IMR-90 (cell line): Measurements from ENCODE around the gene CALM1. TPM values are rescaled to one million over a fixed set of nuclear protein-coding genes. Genes with fewer than 3 reads are reported as not detected.

Experiments used
- ATAC-seq: fragments of 200-7000 bp; cut with Tn5 transposase; 2 replicates; pipeline ENCODE4 v1.9.1; 2020; ENCODE audit warnings: low read depth, mild to moderate bottlenecking, moderate library complexity
- BruUV-seq: library from RNA; stranded (reverse); fragments of 400-500 nt; replicated peaks from 2 replicates; lab custom pipeline; 2021; lab: Mats Ljungman, UMichigan
- CTCF ChIA-PET: fragments of 300-600 bp; formaldehyde crosslinking; extraction: SDS; loops from one replicate; lab custom pipeline; 2021; ENCODE audit warnings: antibody characterized with exemption; lab: Yijun Ruan, JAX
- POLR2A ChIA-PET: fragments of 300-600 bp; sonication (Branson Sonifier 250); formaldehyde crosslinking; loops from one replicate; lab custom pipeline; 2022; ENCODE audit warnings: antibody characterized with exemption; ENCODE audit not compliant: unreplicated experiment; lab: Charles Lee
- DNase-seq: peaks from one replicate; pipeline ENCODE4 v3.0.0; 2013
- H2AFZ ChIP-seq: replicated peaks from 2 replicates; pipeline ENCODE3; 2013; ENCODE audit warnings: low read length, mild to moderate bottlenecking; ENCODE audit not compliant: poor library complexity
- H2AK5ac ChIP-seq: 2 replicates; pipeline ENCODE4 v1.6.1; 2013; ENCODE audit warnings: low read depth, low read length, inconsistent platforms
- H2AK9ac ChIP-seq: replicated peaks from 2 replicates; pipeline ENCODE3; 2013; ENCODE audit warnings: mild to moderate bottlenecking, low read depth, low read length, moderate library complexity; ENCODE audit not compliant: poor library complexity
- H2BK120ac ChIP-seq: 2 replicates; pipeline ENCODE4 v1.6.1; 2013; ENCODE audit warnings: low read depth, low read length, inconsistent platforms
- H2BK15ac ChIP-seq: 3 replicates; pipeline ENCODE4 v1.6.1; 2013; ENCODE audit warnings: low read depth, low read length, inconsistent platforms
- H2BK20ac ChIP-seq: 2 replicates; pipeline ENCODE4 v1.6.1; 2013; ENCODE audit warnings: low read depth, mild to moderate bottlenecking, inconsistent platforms, low read length, moderate library complexity
- H2BK5ac ChIP-seq: 2 replicates; pipeline ENCODE4 v1.6.1; 2013; ENCODE audit warnings: mild to moderate bottlenecking, low read depth, low read length, inconsistent platforms; ENCODE audit not compliant: poor library complexity, severe bottlenecking
- H3K14ac ChIP-seq: replicated peaks from 2 replicates; pipeline ENCODE4 v1.6.1; 2013; ENCODE audit warnings: low read depth, low read length, inconsistent platforms
- H3K18ac ChIP-seq: 2 replicates; pipeline ENCODE4 v1.6.1; 2013; ENCODE audit warnings: low read depth, low read length, control low read depth
- H3K23ac ChIP-seq: 2 replicates; pipeline ENCODE4 v1.6.1; 2013; ENCODE audit warnings: low read depth, low read length, inconsistent platforms
- H3K27ac ChIP-seq: 2 replicates; pipeline ENCODE4 v1.5.1; 2013; ENCODE audit warnings: mild to moderate bottlenecking, control low read depth, low read length; ENCODE audit not compliant: insufficient read depth
- H3K27me3 ChIP-seq: 2 replicates; pipeline ENCODE4 v1.6.1; 2013; ENCODE audit warnings: low read length; ENCODE audit not compliant: control insufficient read depth, insufficient read depth
- H3K36me3 ChIP-seq: 2 replicates; pipeline ENCODE4 v1.6.1; 2013; ENCODE audit warnings: low read length, mixed read lengths; ENCODE audit not compliant: control insufficient read depth, insufficient read depth
- H3K4ac ChIP-seq: 2 replicates; pipeline ENCODE4 v1.6.1; 2013; ENCODE audit warnings: low read depth, low read length, inconsistent platforms
- H3K4me1 ChIP-seq: 2 replicates; pipeline ENCODE4 v1.6.1; 2013; ENCODE audit warnings: low read length, mixed read lengths; ENCODE audit not compliant: control insufficient read depth, insufficient read depth
- H3K4me2 ChIP-seq: 2 replicates; pipeline ENCODE4 v1.6.1; 2013; ENCODE audit warnings: low read depth, mild to moderate bottlenecking, control low read depth, low read length, moderate library complexity
- H3K4me3 ChIP-seq: 2 replicates; pipeline ENCODE4 v1.5.1; 2013; ENCODE audit warnings: low read depth, mild to moderate bottlenecking, control low read depth, low read length, moderate library complexity; ENCODE audit not compliant: insufficient read depth
- H3K56ac ChIP-seq: 2 replicates; pipeline ENCODE4 v1.6.1; 2013; ENCODE audit warnings: low read length, inconsistent platforms; ENCODE audit not compliant: insufficient read depth; ENCODE audit errors: extremely low read depth
- H3K79me1 ChIP-seq, 2 experiments: 2 replicates each; pipeline ENCODE4 v1.6.1; 2013; ENCODE audit warnings: low read length in 2 of 2, inconsistent platforms in 1 of 2, low read depth in 1 of 2
- H3K9ac ChIP-seq: 2 replicates; pipeline ENCODE4 v1.6.1; 2013; ENCODE audit warnings: low read depth, low read length, control low read depth
- H3K9me1 ChIP-seq: 2 replicates; pipeline ENCODE4 v1.6.1; 2013; ENCODE audit warnings: low read length, inconsistent platforms; ENCODE audit not compliant: insufficient read depth
- H3K9me3 ChIP-seq: 2 replicates; pipeline ENCODE4 v1.6.1; 2013; ENCODE audit warnings: low read length; ENCODE audit not compliant: control insufficient read depth, insufficient read depth
- H4K20me1 ChIP-seq: 2 replicates; pipeline ENCODE4 v1.6.1; 2013; ENCODE audit warnings: low read length, inconsistent platforms; ENCODE audit not compliant: insufficient read depth
- H4K5ac ChIP-seq: 2 replicates; pipeline ENCODE4 v1.6.1; 2013; ENCODE audit warnings: mild to moderate bottlenecking, low read depth, low read length, control low read depth
- H4K8ac ChIP-seq, 2 experiments: 2 replicates each; pipeline ENCODE4 v1.6.1; 2013; ENCODE audit warnings: low read depth in 2 of 2, low read length in 2 of 2, control low read depth in 1 of 2, inconsistent platforms in 1 of 2
- H4K91ac ChIP-seq: 2 replicates; pipeline ENCODE4 v1.6.1; 2013; ENCODE audit warnings: low read depth, low read length, inconsistent platforms; ENCODE audit not compliant: insufficient read depth
- BHLHE40 ChIP-seq: fragments of 150-350 bp; IDR thresholded peaks from 2 replicates; pipeline ENCODE4 v1.6.1; 2016; ENCODE audit warnings: mild to moderate bottlenecking, low read depth, low read length
- CHD1 ChIP-seq: IDR thresholded peaks from 2 replicates; pipeline ENCODE4 v1.6.1; 2012; ENCODE audit warnings: low read depth, low read length, improper control_type of control experiment
- FOS ChIP-seq: fragments of 150-350 bp; IDR thresholded peaks from 2 replicates; pipeline ENCODE4 v1.6.1; 2016; ENCODE audit warnings: low read depth, low read length
- MAFK ChIP-seq: IDR thresholded peaks from 2 replicates; pipeline ENCODE4 v1.6.1; 2012; ENCODE audit warnings: low read depth, low read length, improper control_type of control experiment
- MAZ ChIP-seq: IDR thresholded peaks from 2 replicates; pipeline ENCODE4 v1.6.1; 2012; ENCODE audit warnings: low read depth, mild to moderate bottlenecking, low read length, improper control_type of control experiment, moderate library complexity, borderline replicate concordance
- MXI1 ChIP-seq: IDR thresholded peaks from 2 replicates; pipeline ENCODE4 v1.6.1; 2012; ENCODE audit warnings: low read depth, mild to moderate bottlenecking, low read length, moderate library complexity, borderline replicate concordance
- NFE2L2 ChIP-seq: fragments of 150-350 bp; IDR thresholded peaks from 2 replicates; pipeline ENCODE4 v1.6.1; 2016; ENCODE audit warnings: low read depth, mild to moderate bottlenecking, low read length
- POLR2A ChIP-seq: IDR thresholded peaks from 2 replicates; pipeline ENCODE4 v1.6.1; 2012; ENCODE audit warnings: mild to moderate bottlenecking, low read depth, low read length
- RCOR1 ChIP-seq: IDR thresholded peaks from 2 replicates; pipeline ENCODE4 v1.6.1; 2012; ENCODE audit warnings: mild to moderate bottlenecking, low read length, improper control_type of control experiment; ENCODE audit not compliant: insufficient replicate concordance
- RFX5 ChIP-seq: IDR thresholded peaks from 2 replicates; pipeline ENCODE4 v1.8.0; 2012; ENCODE audit warnings: low read depth, mild to moderate bottlenecking, low read length, moderate library complexity
- SMC3 ChIP-seq: fragments of 150-350 bp; IDR thresholded peaks from 2 replicates; pipeline ENCODE4 v1.6.1; 2016; ENCODE audit warnings: low read depth, mild to moderate bottlenecking, antibody characterized with exemption, low read length, moderate library complexity
- WGBS, 2 experiments: methylation state at CpG; one replicate each; pipeline versions ENCODE4 v1.1.5 to v1.1.7; 2013; ENCODE audit warnings: missing lambda C conversion rate in 2 of 2; ENCODE audit not compliant: insufficient read length in 1 of 2; ENCODE audit errors: extremely low coverage in 2 of 2; 5-methylcytosine and 5-hydroxymethylcytosine counted together
- dilution Hi-C: fragments of 300-500 bp; cut with HindIII; formaldehyde crosslinking; loops from one replicate; pipeline ENCODE4 v1.14.3; 2018; ENCODE audit warnings: low sequenced_read_pairs; ENCODE audit not compliant: unreplicated experiment
- in situ Hi-C: fragments of 300-500 bp; cut with MboI; formaldehyde crosslinking; loops from 3 replicates; pipeline ENCODE4 v1.14.3; 2019; ENCODE audit warnings: low sequenced_read_pairs, inconsistent platforms, mixed read lengths
- intact Hi-C: fragments of 100-400 bp; cut with micrococcal nuclease; formaldehyde crosslinking; loops from 2 replicates; pipeline ENCODE4 v1.10.0; 2022
- polyA plus RNA-seq, 3 experiments: library from polyadenylated mRNA; depleted of rRNA; stranded (reverse); fragments of >200 nt; gene quantifications; 2 replicates each; pipeline ENCODE4 v1.2.3, GENCODE V29; 2012; ENCODE audit warnings: low replicate concordance in 1 of 3
- total RNA-seq: library from RNA; depleted of rRNA; stranded (reverse); fragments of >200 nt; gene quantifications from 2 replicates; pipeline ENCODE4 v1.2.3, GENCODE V29; 2012
- TF ChIP-seq, protein P1 (sequence below): conservative IDR thresholded peaks from 2 replicates; pipeline ENCODE4 v1.5.1; 2012; ENCODE audit warnings: mild to moderate bottlenecking, low read depth, low read length, improper control_type of control experiment
- TF ChIP-seq, protein P2 (sequence below): fragments of 150-350 bp; IDR thresholded peaks from 2 replicates; pipeline ENCODE4 v1.6.1; 2017; ENCODE audit warnings: mild to moderate bottlenecking, antibody characterized with exemption, low read length, low read depth

CALM1 gene
- total and polyA plus RNA-seq, 2 of the 4 experiments (the other 2 are of a cell fraction): 72.9 to 188 TPM

DNA sequence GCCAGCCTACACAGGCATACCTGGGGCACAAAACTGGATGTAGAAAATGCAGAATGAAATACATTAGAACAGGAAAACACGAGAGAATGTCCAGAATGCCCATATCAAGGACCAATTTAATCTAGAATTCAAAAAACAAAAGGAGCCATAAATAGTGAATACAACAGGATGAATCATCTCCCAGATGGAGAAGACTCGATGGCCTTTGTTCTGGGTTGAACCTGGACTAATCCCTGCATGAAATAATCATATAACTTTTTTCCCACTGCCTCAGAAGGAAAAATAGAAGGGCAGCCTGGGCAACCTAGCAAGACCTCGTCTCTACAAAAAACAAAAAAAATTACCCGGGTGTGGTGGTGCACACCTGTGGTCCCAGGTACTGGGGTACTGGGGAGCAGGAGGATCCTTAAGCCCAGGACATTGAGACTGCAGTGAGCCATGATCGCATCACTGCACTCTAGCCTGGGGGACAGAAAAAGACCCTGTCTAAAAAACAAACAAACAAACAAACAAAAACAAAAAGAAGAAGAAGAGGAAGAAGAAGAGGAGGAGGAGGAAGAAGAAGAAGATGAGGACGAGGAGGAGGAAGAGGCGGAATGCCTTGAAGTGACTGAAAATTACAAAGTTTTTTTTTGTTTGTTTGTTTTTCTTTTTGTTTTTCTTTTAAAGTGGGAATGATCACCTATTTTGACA, 34.8 kb upstream of the CALM1 start:
- H2BK5ac ChIP-seq: no peak overlapping the region
- no peak overlapping the region for H2AK5ac ChIP-seq
- no peak overlapping the region for H3K9ac ChIP-seq
- DNase-seq: no peak
- no peak overlapping the region for H3K18ac ChIP-seq
- H2BK120ac ChIP-seq: no peak overlapping the region
- POLR2A ChIA-PET: no interaction called here
- H3K27ac ChIP-seq: no peak overlapping the region
- dilution Hi-C loops: no loop called here
- H3K23ac ChIP-seq: no peak overlapping the region
- no peak overlapping the region for H3K56ac ChIP-seq
- WGBS, 2 experiments: 67% methylated on average over 2 of the region's 7 CpGs; no CpG with 5 or more reads in 1 of the 2 experiments
- no peak overlapping the region for H2BK15ac ChIP-seq
- H3K27me3 ChIP-seq: peaks cover 16% of the 10 kb centered on the region
- H2AFZ ChIP-seq: no peak overlapping the region
- H4K8ac ChIP-seq: no peak overlapping the region
- H2BK20ac ChIP-seq: no peak overlapping the region
- H3K4me3 ChIP-seq: no peak overlapping the region
- intact Hi-C loops: no loop called here
- H4K91ac ChIP-seq: no peak overlapping the region
- no peaks in the 10 kb centered on the region for H3K79me1 ChIP-seq
- H3K9me1 ChIP-seq: no peaks in the 10 kb centered on the region
- no peak for ATAC-seq
- H4K20me1 ChIP-seq: no peaks in the 10 kb centered on the region
- CTCF ChIA-PET: no interaction called here
- no TSS peak for BruUV-seq
- H3K4me1 ChIP-seq: peaks cover 3% of the 10 kb centered on the region; the same call in 1 of the 2 replicates
- no peaks in the 10 kb centered on the region for H3K9me3 ChIP-seq
- H4K5ac ChIP-seq: no peak overlapping the region
- no peak overlapping the region for H3K4me2 ChIP-seq
- H3K4ac ChIP-seq: no peak overlapping the region
- in situ Hi-C loops: no loop called here
- no peaks in the 10 kb centered on the region for H3K36me3 ChIP-seq
- H2AK9ac ChIP-seq: no peak overlapping the region
- TF ChIP-seq MXI1 (no peak), RCOR1 (no peak), BHLHE40 (no peak), MAFK (no peak), MAZ (no peak), POLR2A (no peak), CHD1 (no peak), SMC3 (no peak), FOS (no peak), NFE2L2 (no peak), RFX5 (no peak)
- TF ChIP-seq, protein P1, sequence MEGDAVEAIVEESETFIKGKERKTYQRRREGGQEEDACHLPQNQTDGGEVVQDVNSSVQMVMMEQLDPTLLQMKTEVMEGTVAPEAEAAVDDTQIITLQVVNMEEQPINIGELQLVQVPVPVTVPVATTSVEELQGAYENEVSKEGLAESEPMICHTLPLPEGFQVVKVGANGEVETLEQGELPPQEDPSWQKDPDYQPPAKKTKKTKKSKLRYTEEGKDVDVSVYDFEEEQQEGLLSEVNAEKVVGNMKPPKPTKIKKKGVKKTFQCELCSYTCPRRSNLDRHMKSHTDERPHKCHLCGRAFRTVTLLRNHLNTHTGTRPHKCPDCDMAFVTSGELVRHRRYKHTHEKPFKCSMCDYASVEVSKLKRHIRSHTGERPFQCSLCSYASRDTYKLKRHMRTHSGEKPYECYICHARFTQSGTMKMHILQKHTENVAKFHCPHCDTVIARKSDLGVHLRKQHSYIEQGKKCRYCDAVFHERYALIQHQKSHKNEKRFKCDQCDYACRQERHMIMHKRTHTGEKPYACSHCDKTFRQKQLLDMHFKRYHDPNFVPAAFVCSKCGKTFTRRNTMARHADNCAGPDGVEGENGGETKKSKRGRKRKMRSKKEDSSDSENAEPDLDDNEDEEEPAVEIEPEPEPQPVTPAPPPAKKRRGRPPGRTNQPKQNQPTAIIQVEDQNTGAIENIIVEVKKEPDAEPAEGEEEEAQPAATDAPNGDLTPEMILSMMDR: no peak
- TF ChIP-seq, protein P2, sequence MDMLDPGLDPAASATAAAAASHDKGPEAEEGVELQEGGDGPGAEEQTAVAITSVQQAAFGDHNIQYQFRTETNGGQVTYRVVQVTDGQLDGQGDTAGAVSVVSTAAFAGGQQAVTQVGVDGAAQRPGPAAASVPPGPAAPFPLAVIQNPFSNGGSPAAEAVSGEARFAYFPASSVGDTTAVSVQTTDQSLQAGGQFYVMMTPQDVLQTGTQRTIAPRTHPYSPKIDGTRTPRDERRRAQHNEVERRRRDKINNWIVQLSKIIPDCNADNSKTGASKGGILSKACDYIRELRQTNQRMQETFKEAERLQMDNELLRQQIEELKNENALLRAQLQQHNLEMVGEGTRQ: no peak
- H3K14ac ChIP-seq: no peak overlapping the region
